Neutrophil (primary cell): ENCODE data around the gene RCAN3.
"Not testable (repeated sequence)": the region's sequence is repeated elsewhere in the genome, so short reads cannot be mapped to it uniquely, and the experiment has no call there.

ENCODE experiments used
- H3K27ac ChIP-seq: fragments of 200-600 bp; sonication (generic); 2 replicates; pipeline ENCODE4 v1.5.1; 2016; ENCODE audit warnings: mild to moderate bottlenecking, moderate library complexity
- H3K27me3 ChIP-seq: fragments of 200-600 bp; sonication (generic); 2 replicates; pipeline ENCODE4 v1.6.0; 2016; ENCODE audit warnings: mild to moderate bottlenecking
- H3K36me3 ChIP-seq: fragments of 200-600 bp; sonication (generic); 2 replicates; pipeline ENCODE4 v1.5.1; 2017
- H3K4me1 ChIP-seq, 2 experiments: fragments of 200-600 bp in 1 of 2; sonication (generic) in 1 of 2; 1 replicate in 1 of 2; 2 replicates in 1 of 2; pipeline versions ENCODE4 v1.5.1 to v1.6.1; 2013 to 2016; ENCODE audit warnings: low read depth in 1 of 2, low read length in 1 of 2, mild to moderate bottlenecking in 1 of 2, moderate library complexity in 1 of 2; ENCODE audit not compliant: control insufficient read depth in 1 of 2, insufficient read depth in 1 of 2
- H3K4me3 ChIP-seq, 2 experiments: fragments of 200-600 bp in 1 of 2; sonication (generic) in 1 of 2; 1 replicate in 1 of 2; 2 replicates in 1 of 2; pipeline ENCODE4 v1.5.1; 2013 to 2016; ENCODE audit warnings: low read depth in 1 of 2, low read length in 1 of 2, mild to moderate bottlenecking in 1 of 2, moderate library complexity in 1 of 2
- H3K9me3 ChIP-seq: fragments of 200-600 bp; sonication (generic); 2 replicates; pipeline ENCODE4 v1.5.1; 2016
- CTCF ChIP-seq: fragments of 200-600 bp; sonication (generic); IDR thresholded peaks from 2 replicates; pipeline ENCODE4 v1.5.1; 2016; ENCODE audit warnings: antibody characterized with exemption

The RCAN3 gene

GRCh38 chr1:24506691-24507381, 4.2 kb downstream of the RCAN3 start:
- Histone ChIP-seq H3K9me3 (no peaks in the 10 kb centered on the region), H3K27ac (no peak overlapping the region), H3K27me3 (peaks cover 30% of the 10 kb centered on the region), H3K4me1 (peaks cover 8 to 13% of the 10 kb centered on the region in 2 experiments), H3K4me3 (no peak overlapping the region), H3K36me3 (no peaks in the 10 kb centered on the region)
- no peak for TF ChIP-seq CTCF

- peaks cover 24% of the 10 kb centered on the region for H3K27me3 ChIP-seq
- peaks cover 6 to 7% of the 10 kb centered on the region in 2 experiments for H3K4me1 ChIP-seq
- H3K9me3 ChIP-seq, result no peaks in the 10 kb centered on the region
- no peak overlapping the region for H3K4me3 ChIP-seq
- TF ChIP-seq CTCF, result no peak
- no peak overlapping the region for H3K27ac ChIP-seq
- no peaks in the 10 kb centered on the region for H3K36me3 ChIP-seq
These were observed 4.8 kb downstream of the RCAN3 start for GRCh38 chr1:24507405-24507804.

GRCh38 chr1:24508911-24509310, 6.3 kb downstream of the RCAN3 start:
- Histone ChIP-seq H3K4me1 (no peaks in the 10 kb centered on the region), H3K36me3 (no peaks in the 10 kb centered on the region), H3K27ac (no peak overlapping the region), H3K4me3 (no peak overlapping the region), H3K27me3 (peaks cover 9% of the 10 kb centered on the region), H3K9me3 (no peaks in the 10 kb centered on the region)
- no peak for TF ChIP-seq CTCF

GRCh38 chr1:24513706-24514105, 11.1 kb downstream of the RCAN3 start:
- H3K36me3 ChIP-seq, result no peaks in the 10 kb centered on the region
- no peak overlapping the region for H3K4me3 ChIP-seq
- no peak overlapping the region for H3K27ac ChIP-seq
- no peaks in the 10 kb centered on the region for H3K27me3 ChIP-seq
- H3K9me3 ChIP-seq, result no peaks in the 10 kb centered on the region
- TF ChIP-seq CTCF, result no peak
- H3K4me1 ChIP-seq, result no peaks in the 10 kb centered on the region

- TF ChIP-seq CTCF, result no peak
- Histone ChIP-seq H3K36me3 (no peaks in the 10 kb centered on the region), H3K4me3 (no peak overlapping the region), H3K27me3 (no peaks in the 10 kb centered on the region), H3K9me3 (no peaks in the 10 kb centered on the region), H3K4me1 (no peaks in the 10 kb centered on the region), H3K27ac (no peak overlapping the region)
These were observed 12.3 kb downstream of the RCAN3 start for GRCh38 chr1:24514946-24515345.

GRCh38 chr1:24515671-24516209, 13.1 kb downstream of the RCAN3 start:
- H3K9me3 ChIP-seq, H3K27ac ChIP-seq, H3K4me1 ChIP-seq, H3K27me3 ChIP-seq, H3K36me3 ChIP-seq, H3K4me3 ChIP-seq: not testable (repeated sequence)
